MM.1S (cell line): ENCODE results near the gene MRPL46.

ENCODE experiments used
- EZH2 ChIP-seq: fragments of 300-600 bp; sonication (generic); optimal IDR thresholded peaks from 2 replicates; pipeline ENCODE3; 2017; ENCODE audit warnings: low read depth, mild to moderate bottlenecking, antibody characterized with exemption, low read length, mixed read lengths
- TF ChIP-seq, protein P1 (sequence below): fragments of 300-600 bp; sonication (generic); IDR thresholded peaks from 2 replicates; pipeline ENCODE4 v1.5.1; 2016; ENCODE audit warnings: antibody characterized with exemption, low read length, mixed read lengths

DNA sequence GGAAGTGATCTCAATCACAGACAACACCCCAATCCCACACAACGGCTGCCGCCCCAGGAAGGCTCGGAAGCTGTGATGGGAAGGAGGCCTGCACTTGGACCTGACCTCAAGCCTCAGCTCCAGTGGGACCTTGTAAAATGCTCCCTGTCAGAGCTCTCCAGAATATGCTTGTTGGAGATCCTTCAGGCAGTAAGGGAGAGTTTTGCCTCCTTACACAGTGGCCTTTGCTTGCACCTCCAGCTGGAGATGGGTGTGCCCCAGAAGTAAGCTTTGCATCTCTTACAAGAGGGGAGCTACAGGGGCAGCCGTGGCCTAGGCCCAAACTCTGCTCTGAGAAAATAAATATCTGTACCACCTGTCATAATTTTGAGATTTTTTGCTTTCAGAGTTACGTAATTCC lies 10.7 kb upstream of the MRPL46 start:
- TF ChIP-seq, protein P1, sequence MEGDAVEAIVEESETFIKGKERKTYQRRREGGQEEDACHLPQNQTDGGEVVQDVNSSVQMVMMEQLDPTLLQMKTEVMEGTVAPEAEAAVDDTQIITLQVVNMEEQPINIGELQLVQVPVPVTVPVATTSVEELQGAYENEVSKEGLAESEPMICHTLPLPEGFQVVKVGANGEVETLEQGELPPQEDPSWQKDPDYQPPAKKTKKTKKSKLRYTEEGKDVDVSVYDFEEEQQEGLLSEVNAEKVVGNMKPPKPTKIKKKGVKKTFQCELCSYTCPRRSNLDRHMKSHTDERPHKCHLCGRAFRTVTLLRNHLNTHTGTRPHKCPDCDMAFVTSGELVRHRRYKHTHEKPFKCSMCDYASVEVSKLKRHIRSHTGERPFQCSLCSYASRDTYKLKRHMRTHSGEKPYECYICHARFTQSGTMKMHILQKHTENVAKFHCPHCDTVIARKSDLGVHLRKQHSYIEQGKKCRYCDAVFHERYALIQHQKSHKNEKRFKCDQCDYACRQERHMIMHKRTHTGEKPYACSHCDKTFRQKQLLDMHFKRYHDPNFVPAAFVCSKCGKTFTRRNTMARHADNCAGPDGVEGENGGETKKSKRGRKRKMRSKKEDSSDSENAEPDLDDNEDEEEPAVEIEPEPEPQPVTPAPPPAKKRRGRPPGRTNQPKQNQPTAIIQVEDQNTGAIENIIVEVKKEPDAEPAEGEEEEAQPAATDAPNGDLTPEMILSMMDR = no peak
- no peak for TF ChIP-seq EZH2
